ENCODE results near the gene PLCH1. TPM values are rescaled to one million over a fixed set of nuclear protein-coding genes. Genes with fewer than 3 reads are reported as not detected.
"Not testable (repeated sequence)": the region's sequence is repeated elsewhere in the genome, so short reads cannot be mapped to it uniquely, and the experiment has no call there.

The PLCH1 gene
- total RNA-seq, 1 donor from 2014 or later: 1.3 TPM

DNA sequence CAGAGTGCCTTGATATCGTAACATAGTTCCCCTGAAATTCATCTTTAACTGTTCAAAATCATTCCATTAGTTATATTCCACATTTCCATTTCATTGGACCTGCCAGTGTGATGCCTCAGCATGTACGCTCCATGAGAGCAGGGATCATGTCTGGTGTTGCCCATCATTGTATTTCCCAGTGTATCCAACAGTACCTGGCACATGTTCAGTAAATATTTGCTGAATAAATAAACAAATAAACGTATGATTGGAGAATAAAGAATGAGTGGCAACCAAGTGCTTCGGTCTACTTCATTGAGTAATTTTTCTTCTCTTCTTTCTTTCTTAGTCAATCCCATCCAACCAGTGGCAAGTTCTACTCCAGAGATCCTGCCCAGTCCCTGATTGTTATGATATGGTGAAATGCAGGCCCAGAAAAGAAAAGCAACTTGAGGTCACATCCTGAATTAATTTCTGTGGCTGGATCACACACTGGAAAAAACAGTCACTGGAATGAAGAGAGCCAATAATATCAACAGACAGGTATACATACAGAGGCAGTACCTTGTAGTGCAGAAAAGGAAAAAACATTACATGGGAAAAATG is 101.2 kb downstream of the PLCH1 start:
- Mint-ChIP-seq H3K4me3 (no peak overlapping the region), H3K36me3 (no peaks in the 10 kb centered on the region), H3K4me1 (no peaks in the 10 kb centered on the region), H3K27me3 (ENCODE audit: low read depth) (no peaks in the 10 kb centered on the region), H3K9me3 (no peaks in the 10 kb centered on the region), H3K27ac (no peak overlapping the region)
- DNase-seq (ENCODE audit: low spot score in 2 of 2, unreplicated experiment in 2 of 2): no peak
- TF ChIP-seq, protein P1, sequence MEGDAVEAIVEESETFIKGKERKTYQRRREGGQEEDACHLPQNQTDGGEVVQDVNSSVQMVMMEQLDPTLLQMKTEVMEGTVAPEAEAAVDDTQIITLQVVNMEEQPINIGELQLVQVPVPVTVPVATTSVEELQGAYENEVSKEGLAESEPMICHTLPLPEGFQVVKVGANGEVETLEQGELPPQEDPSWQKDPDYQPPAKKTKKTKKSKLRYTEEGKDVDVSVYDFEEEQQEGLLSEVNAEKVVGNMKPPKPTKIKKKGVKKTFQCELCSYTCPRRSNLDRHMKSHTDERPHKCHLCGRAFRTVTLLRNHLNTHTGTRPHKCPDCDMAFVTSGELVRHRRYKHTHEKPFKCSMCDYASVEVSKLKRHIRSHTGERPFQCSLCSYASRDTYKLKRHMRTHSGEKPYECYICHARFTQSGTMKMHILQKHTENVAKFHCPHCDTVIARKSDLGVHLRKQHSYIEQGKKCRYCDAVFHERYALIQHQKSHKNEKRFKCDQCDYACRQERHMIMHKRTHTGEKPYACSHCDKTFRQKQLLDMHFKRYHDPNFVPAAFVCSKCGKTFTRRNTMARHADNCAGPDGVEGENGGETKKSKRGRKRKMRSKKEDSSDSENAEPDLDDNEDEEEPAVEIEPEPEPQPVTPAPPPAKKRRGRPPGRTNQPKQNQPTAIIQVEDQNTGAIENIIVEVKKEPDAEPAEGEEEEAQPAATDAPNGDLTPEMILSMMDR (IDR thresholded peaks at IDR 0.05; ENCODE audit: unreplicated experiment): no peak

DNA sequence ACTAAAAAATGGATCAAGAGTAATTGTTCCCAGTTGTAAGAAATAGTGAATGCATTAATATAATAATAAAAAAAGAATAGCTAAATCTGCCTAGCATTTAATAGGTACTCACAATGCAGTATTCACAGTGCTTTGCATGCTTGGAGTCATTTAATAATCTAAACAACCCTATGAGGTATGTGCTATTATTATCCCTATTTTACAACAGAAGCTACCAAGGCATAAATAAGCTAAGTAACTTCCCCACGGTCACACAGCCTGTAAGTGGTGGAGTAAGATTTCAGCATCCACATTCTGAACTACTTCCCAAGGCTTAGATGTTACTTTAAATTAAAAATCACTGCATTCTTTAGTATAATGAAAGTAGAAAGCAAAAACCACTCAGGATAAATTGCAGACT is 102.9 kb downstream of the PLCH1 start:
- no peaks in the 10 kb centered on the region for H3K36me3 Mint-ChIP-seq
- H3K27me3 Mint-ChIP-seq (ENCODE audit: low read depth): no peaks in the 10 kb centered on the region
- H3K4me3 Mint-ChIP-seq: no peak overlapping the region
- H3K9me3 Mint-ChIP-seq: no peaks in the 10 kb centered on the region
- H3K4me1 Mint-ChIP-seq: peaks cover 1% of the 10 kb centered on the region
- no peak for DNase-seq (ENCODE audit: low spot score in 2 of 2, unreplicated experiment in 2 of 2)
- TF ChIP-seq, protein P1 (IDR thresholded peaks at IDR 0.05; ENCODE audit: unreplicated experiment): no peak
- H3K27ac Mint-ChIP-seq: no peak overlapping the region

DNA sequence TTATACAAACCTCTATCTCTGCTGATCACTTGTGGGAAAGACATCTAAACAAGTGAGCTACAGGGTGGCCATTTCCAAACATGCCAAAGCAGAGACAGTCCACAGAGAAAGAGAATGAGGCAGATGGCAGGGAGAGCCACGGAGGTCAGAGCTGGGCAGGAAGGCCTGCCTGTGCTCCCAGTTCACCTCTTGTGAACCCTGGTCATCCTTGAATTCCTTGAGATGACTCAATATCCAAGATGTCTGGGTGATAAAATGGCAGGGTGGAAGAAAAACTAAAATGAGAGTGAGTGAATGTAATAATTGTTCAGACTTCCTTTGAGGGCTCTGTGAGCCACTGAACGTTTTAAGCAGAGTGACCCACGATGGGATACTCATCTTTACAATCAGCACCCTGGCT is 104.8 kb downstream of the PLCH1 start:
- H3K27me3 Mint-ChIP-seq (ENCODE audit: low read depth): no peaks in the 10 kb centered on the region
- H3K9me3 Mint-ChIP-seq: no peaks in the 10 kb centered on the region
- H3K4me3 Mint-ChIP-seq: no peak overlapping the region
- DNase-seq (ENCODE audit: low spot score in 2 of 2, unreplicated experiment in 2 of 2): no peak
- TF ChIP-seq, protein P1 (IDR thresholded peaks at IDR 0.05; ENCODE audit: unreplicated experiment): no peak
- peaks cover 1% of the 10 kb centered on the region for H3K4me1 Mint-ChIP-seq
- H3K27ac Mint-ChIP-seq: no peak overlapping the region
- no peaks in the 10 kb centered on the region for H3K36me3 Mint-ChIP-seq

DNA sequence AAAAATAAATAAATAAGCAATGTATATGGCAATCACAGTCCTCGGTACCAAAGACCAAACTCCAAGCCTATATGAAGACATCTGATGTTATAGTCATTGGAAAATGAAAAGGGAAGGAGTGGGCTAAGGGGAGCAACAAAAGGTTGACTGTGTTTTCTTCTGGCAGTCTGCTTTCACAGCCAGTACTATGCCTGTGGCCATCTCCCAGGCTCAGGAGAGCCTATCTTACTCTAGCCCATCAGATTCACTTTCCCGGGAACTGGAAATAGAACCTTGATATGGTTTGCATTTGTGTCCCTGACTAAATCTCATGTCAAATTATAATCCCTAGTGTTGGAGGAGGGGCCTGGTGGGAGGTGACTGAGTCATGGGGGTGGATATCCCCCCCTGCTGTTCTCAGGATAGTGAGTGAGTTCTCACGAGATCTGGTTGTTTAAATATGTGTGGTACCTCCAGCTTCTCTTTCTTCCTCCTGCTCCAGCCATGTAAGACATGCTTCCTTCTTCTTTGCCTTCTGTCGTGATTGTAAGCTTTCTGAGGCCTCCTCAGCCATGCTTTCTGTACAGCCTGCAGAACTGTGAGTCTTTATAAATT is 105.3 kb downstream of the PLCH1 start:
- no peak overlapping the region for H3K4me3 Mint-ChIP-seq
- no peaks in the 10 kb centered on the region for H3K36me3 Mint-ChIP-seq
- DNase-seq (ENCODE audit: low spot score in 2 of 2, unreplicated experiment in 2 of 2): no peak
- no peak overlapping the region for H3K27ac Mint-ChIP-seq
- no peaks in the 10 kb centered on the region for H3K9me3 Mint-ChIP-seq
- peaks cover 1% of the 10 kb centered on the region for H3K4me1 Mint-ChIP-seq
- H3K27me3 Mint-ChIP-seq (ENCODE audit: low read depth): no peaks in the 10 kb centered on the region
- TF ChIP-seq, protein P1 (IDR thresholded peaks at IDR 0.05; ENCODE audit: unreplicated experiment): no peak

DNA sequence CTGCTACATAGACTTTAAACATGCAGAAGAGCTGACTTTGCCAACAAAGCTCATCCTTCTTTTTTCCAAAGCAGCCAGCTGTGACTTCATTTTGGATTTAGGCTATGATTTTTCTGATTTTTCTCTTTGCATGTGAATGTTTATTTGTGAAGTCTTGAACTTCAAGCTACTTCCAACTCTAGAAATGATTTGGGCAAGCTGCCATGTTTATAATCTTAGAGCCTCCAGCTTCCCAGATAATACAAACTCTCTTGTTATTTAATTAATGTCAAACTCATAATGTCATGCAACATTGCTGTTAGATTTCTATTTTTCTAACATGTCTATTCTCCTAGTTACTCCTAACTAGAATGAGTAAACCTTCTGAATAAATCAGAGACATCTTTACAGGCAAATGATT is 106.4 kb downstream of the PLCH1 start:
- DNase-seq (ENCODE audit: low spot score in 2 of 2, unreplicated experiment in 2 of 2); H3K4me1 Mint-ChIP-seq; H3K4me3 Mint-ChIP-seq; H3K9me3 Mint-ChIP-seq; H3K36me3 Mint-ChIP-seq; H3K27ac Mint-ChIP-seq; H3K27me3 Mint-ChIP-seq (ENCODE audit: low read depth): not testable (repeated sequence)

DNA sequence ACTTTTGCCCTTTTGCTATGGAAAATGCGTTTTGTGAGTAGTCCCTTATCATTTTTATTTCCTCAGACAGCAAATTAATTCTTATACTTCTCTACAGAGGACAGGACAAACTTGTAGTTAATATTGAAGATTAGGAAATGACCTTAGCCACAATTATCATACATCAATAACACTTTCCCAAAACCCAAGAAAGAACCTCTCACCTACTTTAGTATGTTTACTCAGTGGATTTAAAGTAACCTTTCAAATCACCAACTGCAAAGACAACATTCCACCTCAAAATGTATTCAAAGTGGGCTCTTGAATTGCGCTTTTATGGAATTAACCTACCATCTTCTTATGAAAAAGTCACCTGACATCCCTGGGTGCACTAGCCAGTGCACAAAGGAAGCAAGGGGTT is 107.3 kb downstream of the PLCH1 start:
- TF ChIP-seq, protein P1 (IDR thresholded peaks at IDR 0.05; ENCODE audit: unreplicated experiment): no peak

More for the DNA sequence above, 107.3 kb downstream of the PLCH1 start:
- Mint-ChIP-seq H3K4me1 (peaks cover 1% of the 10 kb centered on the region), H3K27me3 (ENCODE audit: low read depth) (no peaks in the 10 kb centered on the region), H3K27ac (no peak overlapping the region), H3K9me3 (no peaks in the 10 kb centered on the region), H3K4me3 (no peak overlapping the region), H3K36me3 (no peaks in the 10 kb centered on the region)
- DNase-seq (ENCODE audit: low spot score in 2 of 2, unreplicated experiment in 2 of 2): no peak

All from mesothelial cell of epicardium (in vitro differentiated cells).